Kidney (tissue), 14 donors: ENCODE results near the gene S100A13. TPM values are rescaled to one million over a fixed set of nuclear protein-coding genes. Genes with fewer than 3 reads are reported as not detected.

ENCODE experiments used
- DNase-seq, 5 donors: peaks; one replicate each; pipeline ENCODE4 v3.0.0-alpha.2; 2013 to 2020
- FAIRE-seq: peaks from 2 replicates; lab custom pipeline; 2012; peaks lifted over from hg19 to GRCh38; lab: Jason Lieb, UNC
- H3K27ac ChIP-seq, 2 donors: one replicate each; pipeline ENCODE4 v1.7.0; 2013; ENCODE audit warnings: low read depth in 2 of 2, low read length in 2 of 2, inconsistent platforms in 1 of 2
- H3K27me3 ChIP-seq: one replicate; pipeline ENCODE4 v1.7.1; 2013; ENCODE audit warnings: low read length, inconsistent platforms; ENCODE audit not compliant: control insufficient read depth, insufficient read depth
- H3K36me3 ChIP-seq, 3 donors: one replicate each; pipeline versions ENCODE4 v1.7.0 to v1.7.1; 2013; ENCODE audit warnings: low read length in 3 of 3, control low read depth in 1 of 3, inconsistent platforms in 1 of 3; ENCODE audit not compliant: insufficient read depth in 3 of 3, control insufficient read depth in 2 of 3
- H3K4me1 ChIP-seq, 3 donors: one replicate each; pipeline versions ENCODE4 v1.7.0 to v1.7.1; 2013; ENCODE audit warnings: low read length in 3 of 3, inconsistent platforms in 1 of 3, low read depth in 1 of 3; ENCODE audit not compliant: control insufficient read depth in 2 of 3, insufficient read depth in 2 of 3
- H3K4me3 ChIP-seq, 3 donors: one replicate each; pipeline versions ENCODE4 v1.7.0 to v1.8.1; 2013; ENCODE audit warnings: low read length in 3 of 3, control low read depth in 1 of 3, inconsistent platforms in 1 of 3
- H3K9ac ChIP-seq, 3 donors: one replicate each; pipeline versions ENCODE4 v1.7.0 to v1.7.1; 2013; ENCODE audit warnings: low read length in 3 of 3, control low read depth in 1 of 3, inconsistent platforms in 1 of 3
- H3K9me3 ChIP-seq, 3 donors: one replicate each; pipeline versions ENCODE4 v1.7.0 to v1.7.1; 2013; ENCODE audit warnings: low read length in 3 of 3, control low read depth in 1 of 3, inconsistent platforms in 1 of 3; ENCODE audit not compliant: control insufficient read depth in 2 of 3, insufficient read depth in 1 of 3
- CTCF ChIP-seq: IDR thresholded peaks from 3 replicates; pipeline ENCODE4 v1.5.1; 2012; ENCODE audit warnings: mild to moderate bottlenecking, moderate library complexity, borderline replicate concordance; ENCODE audit not compliant: insufficient read depth; ENCODE audit errors: extremely low read depth
- intact Hi-C: fragments of 100-400 bp; cut with DNase I; formaldehyde crosslinking; loops from one replicate; pipeline ENCODE4 v1.11.1; 2022
- polyA plus RNA-seq: library from polyadenylated mRNA; stranded (reverse); fragments of 350-450 nt; fragmentation: Illumina TruSeq; extraction: RNeasy Lipid Tissue Mini Kit (QIAGEN cat#74804); gene quantifications from one replicate; pipeline ENCODE4 v1.2.3, GENCODE V29; 2014; ENCODE audit warnings: low read depth, low replicate concordance; ENCODE audit not compliant: insufficient read depth
- total RNA-seq: library from RNA; stranded (reverse); fragmentation: NEBNext Ultra II Directional; extraction: Animal tissue kit (Norgen Biotek cat#: 25700); gene quantifications from one replicate; pipeline ENCODE4 v1.2.1, GENCODE V29; 2021
- donor health status: control.
- donor health status: control.
- donor health status: control.
- donor health status: control.
- donor health status: control.
- donor health status: DM: yes; HTN: yes; CAD: no.
- donor health status: Normal renal cell carcinoma (clear cell type).

Gene S100A13
- total and polyA plus RNA-seq, 2 donors from 2014 or later = 225 to 299 TPM

DNA sequence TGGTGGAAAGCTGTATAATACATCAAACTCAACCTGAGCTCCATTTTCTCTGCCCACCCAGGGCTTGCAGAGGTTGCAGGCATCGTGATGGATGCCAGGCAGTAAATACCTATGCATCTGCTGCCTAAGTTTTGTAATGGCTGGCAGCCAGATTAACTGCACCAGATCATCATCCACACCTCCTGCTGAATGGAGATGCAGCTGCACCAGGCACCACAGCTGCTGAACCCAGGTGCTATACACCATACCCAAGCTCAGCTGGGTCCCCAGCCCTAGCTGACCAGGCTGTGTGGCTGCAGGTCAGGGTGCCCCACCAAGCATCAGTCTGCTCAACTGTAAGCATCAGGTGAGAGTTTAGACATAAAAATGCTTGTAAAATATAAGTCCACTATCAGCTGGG lies 24.5 kb upstream of the S100A13 start:
- Histone ChIP-seq H3K9ac (no peak overlapping the region), H3K27me3 (no peaks in the 10 kb centered on the region), H3K4me1 (peaks cover 0 to 14% (median 6%) of the 10 kb centered on the region in 3 donors), H3K9me3 (no peaks in the 10 kb centered on the region), H3K36me3 (no peaks in the 10 kb centered on the region), H3K4me3 (no peak overlapping the region), H3K27ac (no peak overlapping the region)
- DNase-seq = no peak
- no peak for TF ChIP-seq CTCF
- no peak for FAIRE-seq
- intact Hi-C loops = no loop called here

DNA sequence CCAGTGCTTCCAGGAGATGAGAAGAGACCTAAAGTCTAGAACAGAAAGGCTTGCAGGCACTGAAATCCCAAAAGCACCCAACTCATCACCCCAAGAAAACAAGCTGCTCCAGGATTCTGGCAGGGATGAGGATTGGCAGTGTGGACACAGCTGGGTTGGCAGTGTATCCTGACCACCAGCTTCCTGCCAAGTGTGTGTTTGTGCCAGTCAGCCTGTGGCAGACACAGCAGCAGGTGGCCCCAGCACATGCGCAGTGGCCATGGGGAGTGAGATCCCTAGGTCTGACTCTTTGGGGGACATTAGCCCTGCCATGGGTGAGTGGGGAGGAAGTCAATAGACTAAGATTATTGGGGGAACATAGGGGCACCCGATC lies 22.5 kb upstream of the S100A13 start:
- TF ChIP-seq CTCF = no peak
- no peak for FAIRE-seq
- H3K27ac ChIP-seq = no peak overlapping the region

DNA sequence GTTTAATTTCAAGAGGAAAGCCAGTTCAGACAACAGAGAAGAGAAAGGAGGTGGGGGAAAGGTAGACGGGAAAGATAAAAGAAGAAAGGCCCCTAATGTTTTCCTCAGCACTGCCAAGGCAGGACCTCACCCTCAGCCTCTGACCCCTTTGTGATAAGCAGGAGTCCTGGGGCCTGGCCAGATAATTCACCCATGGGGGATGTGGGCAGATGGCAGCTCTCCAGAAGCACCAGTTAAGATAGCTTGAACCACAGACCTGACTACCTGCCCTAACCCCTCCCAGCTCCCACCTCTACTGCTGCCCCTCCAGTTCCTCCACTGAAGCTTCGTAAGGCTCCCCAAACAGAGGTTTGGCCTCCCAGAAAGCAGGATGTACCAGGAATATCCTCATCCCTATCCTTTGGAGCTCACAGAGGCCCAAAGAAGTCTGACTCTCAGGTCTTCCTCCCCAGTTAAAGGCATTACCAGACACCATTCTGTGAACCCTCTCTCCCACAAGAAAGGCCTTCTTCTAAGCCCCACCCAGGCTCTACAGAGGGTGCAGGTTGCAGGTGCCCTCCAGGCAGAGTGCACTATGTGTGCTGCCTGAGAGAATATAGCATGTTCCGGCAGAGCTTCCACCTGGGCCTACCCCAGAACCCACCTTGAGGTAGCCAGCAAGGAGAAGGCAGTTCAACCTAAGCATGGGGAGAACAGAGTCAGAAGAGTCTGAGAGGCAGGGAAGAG lies 22.0 kb upstream of the S100A13 start:
- no peak for FAIRE-seq

More for the DNA sequence above, 22.5 kb upstream of the S100A13 start:
- intact Hi-C loops = no loop called here
- Histone ChIP-seq H3K9me3 (no peaks in the 10 kb centered on the region), H3K4me3 (no peak overlapping the region), H3K27me3 (no peaks in the 10 kb centered on the region), H3K9ac (no peak overlapping the region), H3K36me3 (peaks cover 7 to 14% (median 12%) of the 10 kb centered on the region in 3 donors), H3K4me1 (peaks cover 0 to 14% (median 6%) of the 10 kb centered on the region in 3 donors)
- DNase-seq = no peak

More for the DNA sequence above, 22.0 kb upstream of the S100A13 start:
- Histone ChIP-seq H3K9me3 (no peaks in the 10 kb centered on the region), H3K4me1 (peaks cover 0 to 14% (median 6%) of the 10 kb centered on the region in 3 donors), H3K4me3 (no peak overlapping the region), H3K9ac (no peak overlapping the region), H3K27ac (no peak overlapping the region), H3K27me3 (no peaks in the 10 kb centered on the region), H3K36me3 (peaks cover 7 to 17% (median 12%) of the 10 kb centered on the region in 3 donors)
- no peak for DNase-seq
- TF ChIP-seq CTCF = no peak
- intact Hi-C loops = no loop called here
